ENCODE data around the gene ARHGEF3.

DNA sequence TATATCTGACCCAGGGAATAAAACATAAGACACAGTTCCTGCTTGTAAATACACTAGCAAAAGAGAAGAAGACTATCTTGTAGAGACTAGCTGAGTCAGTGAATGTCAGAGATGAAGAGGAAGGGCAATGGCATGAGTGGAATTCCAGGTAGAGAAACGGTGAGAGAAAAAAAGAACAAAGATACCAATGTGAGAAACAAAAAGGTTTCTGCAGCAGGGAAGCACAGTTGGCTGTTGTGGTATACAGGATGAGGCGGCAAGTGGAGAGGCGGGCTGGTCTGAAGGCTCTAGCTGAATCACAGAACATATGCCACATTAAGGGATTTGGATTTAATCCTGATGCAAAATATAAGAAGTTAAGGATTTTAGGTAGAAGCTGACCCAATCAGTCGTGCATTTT, 101.6 kb downstream of the ARHGEF3 start:
- TF ChIP-seq POLR2A (IDR thresholded peaks at IDR 0.05) (no peak), CTCF (IDR thresholded peaks at IDR 0.05) (no peak), POLR2AphosphoS5 (IDR thresholded peaks at IDR 0.05) (no peak)

Data from sigmoid colon (tissue), 4 donors.